ENCODE measurements around the gene EGLN2.
A peak's percentile ranks its signal among the peaks of the same experiment; 100 is the strongest.
"Not testable (repeated sequence)": the region's sequence is repeated elsewhere in the genome, so short reads cannot be mapped to it uniquely, and the experiment has no call there.

The EGLN2 gene

GRCh38 chr19:40803170-40803856, 4.3 kb downstream of the EGLN2 start:
- H3K9me3 Mint-ChIP-seq: no peaks in the 10 kb centered on the region
- H3K4me1 Mint-ChIP-seq (ENCODE audit: low read depth): peaks cover 88% of the 10 kb centered on the region
- DNase-seq: no peak
- H3K4me3 Mint-ChIP-seq: peak overlapping the region; percentile 92
- peaks cover 81% of the 10 kb centered on the region for H3K36me3 Mint-ChIP-seq (ENCODE audit: low read depth)
- peak overlapping the region; percentile 94 for H3K27ac Mint-ChIP-seq
- H3K27me3 Mint-ChIP-seq: no peaks in the 10 kb centered on the region

DNA sequence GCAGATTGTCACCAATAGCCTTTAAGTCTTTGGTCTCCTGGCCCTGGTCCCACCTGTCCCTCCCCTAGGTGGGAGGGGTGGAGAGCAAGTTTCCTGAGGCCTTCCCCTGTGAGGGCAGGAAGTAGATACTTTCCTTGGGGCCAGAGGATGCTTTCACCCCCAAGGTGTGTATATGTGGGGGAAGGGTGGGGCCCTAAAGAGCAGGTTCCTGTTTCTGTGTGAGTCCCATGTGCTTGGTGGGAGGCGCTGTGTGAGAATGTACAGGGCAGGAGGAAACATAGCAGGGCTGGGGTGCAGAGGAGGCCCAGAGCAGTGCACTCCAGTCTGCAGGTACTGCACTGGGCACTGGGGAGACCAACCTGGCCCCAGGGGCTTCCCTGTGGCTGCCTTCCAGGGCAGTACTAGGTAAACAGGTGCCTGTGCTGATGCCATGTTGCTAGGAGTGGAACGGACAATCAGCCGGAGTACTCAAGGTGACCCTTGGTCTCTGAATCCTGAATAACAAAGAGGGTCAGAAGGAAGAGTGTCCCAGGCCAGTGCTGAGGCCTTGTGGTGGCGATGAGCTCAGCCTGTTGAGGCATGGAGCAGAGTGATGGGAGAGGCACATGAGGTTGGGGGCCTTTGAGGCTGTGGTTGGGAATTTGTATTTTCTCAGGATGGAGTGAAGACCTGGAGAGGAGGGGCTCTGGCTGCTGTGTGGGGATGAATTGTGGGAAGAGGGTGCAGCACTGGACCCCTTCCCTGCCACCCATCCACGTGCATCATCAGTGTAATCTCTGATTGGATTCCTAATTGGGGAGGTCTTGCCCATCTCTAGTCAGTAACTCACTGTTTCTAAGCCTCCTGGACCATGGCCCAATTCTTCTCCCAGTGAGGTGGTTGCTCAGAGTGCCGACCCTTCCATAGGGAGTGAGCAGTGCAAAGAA, 5.1 kb downstream of the EGLN2 start:
- H3K27ac Mint-ChIP-seq: peak overlapping the region; percentile 94
- H3K9me3 Mint-ChIP-seq: no peaks in the 10 kb centered on the region
- H3K4me1 Mint-ChIP-seq (ENCODE audit: low read depth): peaks cover 88% of the 10 kb centered on the region
- peak overlapping the region; percentile 92 for H3K4me3 Mint-ChIP-seq
- peaks cover 85% of the 10 kb centered on the region for H3K36me3 Mint-ChIP-seq (ENCODE audit: low read depth)
- peak; percentile 64 for DNase-seq
- no peaks in the 10 kb centered on the region for H3K27me3 Mint-ChIP-seq

- Mint-ChIP-seq H3K36me3 (ENCODE audit: low read depth) (peaks cover 91% of the 10 kb centered on the region), H3K4me3 (peak overlapping the region; percentile 92), H3K4me1 (ENCODE audit: low read depth) (peaks cover 93% of the 10 kb centered on the region), H3K27ac (peak overlapping the region; percentile 94), H3K27me3 (no peaks in the 10 kb centered on the region), H3K9me3 (no peaks in the 10 kb centered on the region)
- DNase-seq: no peak
Observed at GRCh38 chr19:40804783-40805242, 5.8 kb downstream of the EGLN2 start.

GRCh38 chr19:40805258-40805868, 6.4 kb downstream of the EGLN2 start:
- DNase-seq: peak; percentile 46
- H3K27ac Mint-ChIP-seq: peak overlapping the region; percentile 94
- no peaks in the 10 kb centered on the region for H3K27me3 Mint-ChIP-seq
- peaks cover 90% of the 10 kb centered on the region for H3K36me3 Mint-ChIP-seq (ENCODE audit: low read depth)
- H3K4me3 Mint-ChIP-seq: peak overlapping the region; percentile 92
- H3K9me3 Mint-ChIP-seq: no peaks in the 10 kb centered on the region
- peaks cover 92% of the 10 kb centered on the region for H3K4me1 Mint-ChIP-seq (ENCODE audit: low read depth)

GRCh38 chr19:40806423-40807146, 7.6 kb downstream of the EGLN2 start:
- Mint-ChIP-seq H3K27ac (peak overlapping the region; percentile 94), H3K4me3 (peak overlapping the region; percentile 66), H3K4me1 (ENCODE audit: low read depth) (peaks cover 93% of the 10 kb centered on the region), H3K36me3 (ENCODE audit: low read depth) (peaks cover 84% of the 10 kb centered on the region), H3K27me3 (no peaks in the 10 kb centered on the region), H3K9me3 (no peaks in the 10 kb centered on the region)
- DNase-seq: peak; percentile 83

- peaks cover 93% of the 10 kb centered on the region for H3K4me1 Mint-ChIP-seq (ENCODE audit: low read depth)
- H3K9me3 Mint-ChIP-seq: no peaks in the 10 kb centered on the region
- peak overlapping the region; percentile 94 for H3K27ac Mint-ChIP-seq
- no peak for DNase-seq
- H3K36me3 Mint-ChIP-seq (ENCODE audit: low read depth): peaks cover 76% of the 10 kb centered on the region
- H3K27me3 Mint-ChIP-seq: peaks cover 2% of the 10 kb centered on the region
- H3K4me3 Mint-ChIP-seq: peak overlapping the region; percentile 66
Observed at GRCh38 chr19:40807147-40808020, 8.4 kb downstream of the EGLN2 start.

GRCh38 chr19:40808021-40808325, 9.0 kb downstream of the EGLN2 start:
- Mint-ChIP-seq H3K36me3 (ENCODE audit: low read depth) (peaks cover 70% of the 10 kb centered on the region), H3K4me1 (ENCODE audit: low read depth) (peaks cover 90% of the 10 kb centered on the region), H3K27me3 (peaks cover 3% of the 10 kb centered on the region), H3K4me3 (no peak overlapping the region), H3K27ac (peak overlapping the region; percentile 94), H3K9me3 (no peaks in the 10 kb centered on the region)
- DNase-seq: no peak

- DNase-seq: no peak
- Mint-ChIP-seq H3K27me3 (peaks cover 3% of the 10 kb centered on the region), H3K4me3 (no peak overlapping the region), H3K36me3 (ENCODE audit: low read depth) (peaks cover 65% of the 10 kb centered on the region), H3K4me1 (ENCODE audit: low read depth) (peaks cover 86% of the 10 kb centered on the region), H3K9me3 (no peaks in the 10 kb centered on the region), H3K27ac (peak overlapping the region; percentile 94)
Observed at GRCh38 chr19:40808497-40808896, 9.5 kb downstream of the EGLN2 start.

DNA sequence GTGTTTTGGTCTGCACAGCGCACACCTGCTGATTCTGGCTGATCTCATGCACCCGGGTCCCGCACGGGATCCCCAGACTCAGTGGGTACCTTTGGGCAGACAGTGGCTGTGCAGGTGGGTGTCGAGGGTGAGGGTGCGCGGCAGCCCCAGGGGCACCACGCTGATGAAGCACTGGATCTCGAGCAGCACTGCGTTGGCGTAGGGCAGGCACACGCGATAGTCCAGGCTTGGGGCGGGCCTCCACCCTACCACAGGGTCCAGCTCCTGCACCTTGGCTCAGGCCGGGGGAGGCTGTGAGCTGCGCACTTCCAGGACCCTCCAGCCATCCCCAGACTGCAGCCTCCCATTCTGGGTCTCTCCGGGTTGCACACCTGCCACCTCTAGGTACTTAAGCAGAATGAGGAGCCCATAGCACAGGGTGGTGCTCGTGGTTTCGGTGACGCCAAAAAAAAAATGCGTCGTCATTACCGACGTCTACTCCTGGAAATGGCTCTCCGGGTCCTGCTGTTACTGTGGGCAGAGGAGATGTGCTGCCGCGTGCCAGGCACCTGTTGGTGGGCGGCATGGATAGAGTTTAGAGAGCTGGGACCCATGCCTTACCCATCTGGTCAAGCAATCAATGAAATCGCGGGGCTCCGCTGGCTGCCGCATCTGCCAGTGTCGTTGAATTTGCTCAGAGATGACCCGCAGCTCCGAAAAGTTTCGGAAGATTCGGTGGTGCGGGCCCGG, 10.5 kb downstream of the EGLN2 start:
- Mint-ChIP-seq H3K27me3 (peaks cover 3% of the 10 kb centered on the region), H3K27ac (peak overlapping the region; percentile 26), H3K36me3 (ENCODE audit: low read depth) (peaks cover 55% of the 10 kb centered on the region), H3K4me3 (no peak overlapping the region), H3K4me1 (ENCODE audit: low read depth) (peaks cover 75% of the 10 kb centered on the region), H3K9me3 (no peaks in the 10 kb centered on the region)
- no peak for DNase-seq

GRCh38 chr19:40810160-40810559, 11.2 kb downstream of the EGLN2 start:
- peaks cover 69% of the 10 kb centered on the region for H3K4me1 Mint-ChIP-seq (ENCODE audit: low read depth)

GRCh38 chr19:40810649-40811408, 11.8 kb downstream of the EGLN2 start:
- Mint-ChIP-seq H3K4me1 (ENCODE audit: low read depth) (peaks cover 62% of the 10 kb centered on the region), H3K4me3 (peak overlapping the region; percentile 81), H3K27ac (peak overlapping the region; percentile 54), H3K36me3 (ENCODE audit: low read depth) (peaks cover 42% of the 10 kb centered on the region)
- peak; percentile 80 for DNase-seq
- not testable (repeated sequence) for H3K9me3 Mint-ChIP-seq, H3K27me3 Mint-ChIP-seq

More at GRCh38 chr19:40810160-40810559, 11.2 kb downstream of the EGLN2 start:
- Mint-ChIP-seq H3K27ac (peak overlapping the region; percentile 26), H3K27me3 (peaks cover 3% of the 10 kb centered on the region), H3K36me3 (ENCODE audit: low read depth) (peaks cover 49% of the 10 kb centered on the region), H3K9me3 (no peaks in the 10 kb centered on the region), H3K4me3 (peak overlapping the region; percentile 81)
- no peak for DNase-seq

GRCh38 chr19:40811478-40812341, 12.7 kb downstream of the EGLN2 start:
- H3K4me1 Mint-ChIP-seq (ENCODE audit: low read depth): peaks cover 53% of the 10 kb centered on the region

More at GRCh38 chr19:40811478-40812341, 12.7 kb downstream of the EGLN2 start:
- peak overlapping the region; percentile 81 for H3K4me3 Mint-ChIP-seq
- H3K9me3 Mint-ChIP-seq: no peaks in the 10 kb centered on the region
- peaks cover 40% of the 10 kb centered on the region for H3K36me3 Mint-ChIP-seq (ENCODE audit: low read depth)
- peaks cover 3% of the 10 kb centered on the region for H3K27me3 Mint-ChIP-seq
- DNase-seq: peak; percentile 52
- peak overlapping the region; percentile 63 for H3K27ac Mint-ChIP-seq
